Uterus (tissue), 2 donors: ENCODE results near the gene ST8SIA1.
"Not testable (repeated sequence)": the region's sequence is repeated elsewhere in the genome, so short reads cannot be mapped to it uniquely, and the experiment has no call there.

Source experiments
- CTCF ChIP-seq, 4 experiments: fragments of 200-600 bp in 2 of 4; fragments of 450-650 bp in 2 of 4; sonication (generic) in 2 of 4; IDR thresholded peaks; one replicate each; pipeline ENCODE4 v1.5.1; 2016 to 2019; ENCODE audit warnings: antibody characterized with exemption in 4 of 4, mild to moderate bottlenecking in 2 of 4, moderate library complexity in 1 of 4
- POLR2A ChIP-seq, 2 donors: fragments of 450-650 bp; IDR thresholded peaks; one replicate each; pipeline ENCODE4 v1.6.1; 2016; ENCODE audit warnings: antibody characterized with exemption in 2 of 2, mild to moderate bottlenecking in 1 of 2, moderate library complexity in 1 of 2

DNA sequence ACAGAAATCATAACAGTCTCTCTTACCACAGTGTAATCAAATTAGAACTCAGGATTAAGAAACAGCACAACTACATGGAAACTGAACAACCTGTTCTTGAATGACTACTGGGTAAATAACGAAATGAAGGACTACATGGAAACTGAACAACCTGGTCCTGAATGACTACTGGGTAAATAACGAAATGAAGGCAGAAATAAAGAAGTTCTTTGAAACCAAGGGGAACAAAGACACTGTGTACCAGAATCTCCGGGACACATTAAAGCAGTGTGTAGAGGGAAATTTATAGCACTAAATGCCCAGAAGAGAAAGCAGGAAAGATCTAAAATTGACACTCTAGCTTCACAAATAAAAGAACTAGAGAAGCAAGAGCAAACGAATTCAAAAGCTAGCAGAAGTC lies 185.2 kb downstream of the ST8SIA1 start:
- TF ChIP-seq CTCF, POLR2A (IDR thresholded peaks at IDR 0.05): not testable (repeated sequence)
